ENCODE measurements around the gene CNGB1.
"Not testable (repeated sequence)": the region's sequence is repeated elsewhere in the genome, so short reads cannot be mapped to it uniquely, and the experiment has no call there.

CNGB1 gene

GRCh38 chr16:57925310-57925709 is 45.6 kb downstream of the CNGB1 start:
- DNase-seq: no peak

- no peak for DNase-seq
Observed at GRCh38 chr16:57924514-57924913, 46.4 kb downstream of the CNGB1 start.

GRCh38 chr16:57923841-57924240 is 47.1 kb downstream of the CNGB1 start:
- DNase-seq: no peak

GRCh38 chr16:57923418-57923817 is 47.5 kb downstream of the CNGB1 start:
- no peak for DNase-seq

GRCh38 chr16:57920880-57921229 is 50.1 kb downstream of the CNGB1 start:
- DNase-seq: no peak

GRCh38 chr16:57920215-57920879 is 50.6 kb downstream of the CNGB1 start:
- no peak for DNase-seq

GRCh38 chr16:57918994-57919393 is 51.9 kb downstream of the CNGB1 start:
- DNase-seq: no peak

GRCh38 chr16:57918444-57918843 is 52.5 kb downstream of the CNGB1 start:
- DNase-seq: no peak

- not testable (repeated sequence) for DNase-seq
Observed at GRCh38 chr16:57917929-57918328, 53.0 kb downstream of the CNGB1 start.

- not testable (repeated sequence) for DNase-seq
Observed at GRCh38 chr16:57917489-57917888, 53.4 kb downstream of the CNGB1 start.

- no peak for DNase-seq
Observed at GRCh38 chr16:57916735-57917438, 54.0 kb downstream of the CNGB1 start.

- DNase-seq: no peak
Observed at GRCh38 chr16:57915811-57916488, 55.0 kb downstream of the CNGB1 start.

- DNase-seq: no peak
Observed at GRCh38 chr16:57915267-57915666, 55.7 kb downstream of the CNGB1 start.

- DNase-seq: no peak
Observed at GRCh38 chr16:57914244-57915173, 56.4 kb downstream of the CNGB1 start.

GRCh38 chr16:57912529-57913260 is 58.2 kb downstream of the CNGB1 start:
- no peak for DNase-seq

- DNase-seq: no peak
Observed at GRCh38 chr16:57911743-57912142, 59.2 kb downstream of the CNGB1 start.

GRCh38 chr16:57910696-57911095 is 60.2 kb downstream of the CNGB1 start:
- no peak for DNase-seq

- DNase-seq: no peak
Observed at GRCh38 chr16:57908409-57908987, 62.4 kb downstream of the CNGB1 start.

GRCh38 chr16:57906382-57907316 is 64.3 kb downstream of the CNGB1 start:
- DNase-seq: peak in 2 of 4 experiments; percentile 14 to 32

GRCh38 chr16:57904101-57904500 is 66.8 kb downstream of the CNGB1 start:
- DNase-seq: no peak
